Stimulated activated CD4-positive, alpha-beta T cell treated with anti-CD3 and anti-CD28 coated beads, Interleukin-12 subunit alpha, Interleukin-12 subunit beta, amount 100 ng/mL, for 4 hours (primary cell): Measurements from ENCODE around the gene SEMA3A.

Experiments
- DNase-seq: peaks from one replicate; pipeline ENCODE4 v3.0.0-alpha.2; 2020

Gene SEMA3A

GRCh38 chr7:83996879-83997278, 197.7 kb downstream of the SEMA3A start:
- DNase-seq, result no peak

DNA sequence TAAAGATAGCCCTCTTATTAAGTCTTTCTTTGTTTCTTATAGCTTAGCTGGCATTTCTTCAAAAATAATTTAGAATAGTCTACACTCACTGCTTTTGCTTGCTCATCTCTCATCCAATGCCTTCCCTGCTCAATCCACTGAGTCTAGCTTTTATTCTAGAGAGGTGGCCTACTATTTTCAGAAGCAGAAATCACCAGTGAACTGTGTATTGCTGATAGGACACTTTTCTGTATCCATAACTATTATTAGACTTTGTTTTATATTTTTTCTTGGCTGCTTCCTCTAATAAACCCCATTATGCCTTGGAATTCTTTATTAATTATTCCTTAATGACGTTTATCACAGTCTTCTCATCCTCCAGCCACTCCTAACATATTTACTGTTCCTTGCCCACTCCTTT, 206.8 kb downstream of the SEMA3A start:
- no peak for DNase-seq

DNA sequence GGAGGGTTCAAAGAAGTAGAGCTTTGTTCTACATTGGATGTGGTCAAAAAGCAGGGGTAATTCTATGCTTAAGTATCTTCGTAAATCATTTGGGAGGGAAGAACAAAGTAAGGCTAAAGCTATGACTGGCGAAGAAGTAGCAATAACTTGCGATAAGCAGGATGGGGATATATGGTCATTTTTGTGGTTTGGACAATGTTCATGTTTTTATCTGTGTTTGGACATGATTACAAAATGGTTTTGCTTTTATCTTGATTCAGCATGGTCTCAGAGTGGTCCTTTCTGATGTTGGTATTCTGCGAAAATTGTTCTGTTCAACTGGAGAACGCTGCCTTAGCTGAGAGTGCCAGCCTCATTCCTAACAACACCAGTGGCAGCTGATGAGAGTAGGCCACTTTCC, 208.8 kb downstream of the SEMA3A start:
- DNase-seq, result no peak

- DNase-seq, result no peak
Measured at GRCh38 chr7:83984591-83984990, 210.0 kb downstream of the SEMA3A start.

DNA sequence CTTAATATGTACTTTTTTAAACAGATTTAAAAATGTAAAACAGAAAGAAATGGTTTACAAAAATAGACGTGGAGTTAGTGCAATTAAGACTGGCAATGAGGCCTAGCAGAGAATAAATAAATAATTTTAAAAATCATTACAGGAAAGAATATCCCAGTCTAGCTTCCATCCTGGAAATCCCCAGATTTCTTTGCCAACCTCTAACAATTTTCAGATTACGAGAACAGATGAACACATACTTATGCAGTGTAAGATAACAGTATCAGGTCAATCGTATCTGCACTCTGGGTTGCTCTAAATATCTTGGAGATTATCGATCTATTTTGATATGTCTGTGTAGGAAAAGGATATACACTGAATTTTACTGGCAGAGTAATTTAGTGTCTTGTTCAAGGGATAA, 210.5 kb downstream of the SEMA3A start:
- no peak for DNase-seq

DNA sequence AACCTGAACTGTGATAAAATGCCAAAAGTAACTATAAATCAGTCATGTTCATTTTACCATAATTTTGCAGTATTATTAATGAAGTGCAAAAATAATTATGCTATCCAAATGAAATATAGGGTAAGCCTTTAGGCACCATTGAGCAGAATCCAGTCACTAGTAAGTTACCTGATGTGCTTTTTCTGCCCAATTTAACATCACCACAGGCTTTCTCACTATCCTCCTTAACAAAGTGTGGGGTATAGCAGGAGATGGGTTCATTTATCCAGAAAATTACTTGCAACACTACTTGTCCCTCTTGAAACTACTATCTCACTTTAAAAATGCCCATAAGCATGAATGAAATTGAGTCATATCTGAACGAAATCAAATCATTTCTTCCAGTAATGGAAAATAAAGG, 211.0 kb downstream of the SEMA3A start:
- no peak for DNase-seq

GRCh38 chr7:83976302-83976701, 218.3 kb downstream of the SEMA3A start:
- DNase-seq, result no peak

DNA sequence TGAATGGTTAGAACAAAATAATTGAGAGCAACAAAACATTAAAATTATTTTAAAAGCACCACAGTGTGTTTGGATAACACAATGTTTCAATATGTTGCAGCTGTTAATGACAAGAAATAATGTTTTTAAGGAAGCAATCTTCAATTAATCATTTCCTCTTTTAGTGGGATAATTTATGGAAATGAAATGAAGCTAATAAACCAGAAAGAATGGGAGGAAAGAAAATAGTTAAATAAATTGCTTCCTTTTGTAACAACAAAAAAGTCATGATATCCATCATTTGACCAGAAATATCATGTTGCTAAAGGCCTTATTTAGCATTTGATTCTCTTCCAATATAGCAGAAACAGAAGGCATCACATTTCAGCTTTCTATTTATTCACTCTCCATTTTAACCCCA, 224.5 kb downstream of the SEMA3A start:
- DNase-seq, result no peak

- DNase-seq, result no peak
Measured at GRCh38 chr7:83964318-83964717, 230.3 kb downstream of the SEMA3A start.

DNA sequence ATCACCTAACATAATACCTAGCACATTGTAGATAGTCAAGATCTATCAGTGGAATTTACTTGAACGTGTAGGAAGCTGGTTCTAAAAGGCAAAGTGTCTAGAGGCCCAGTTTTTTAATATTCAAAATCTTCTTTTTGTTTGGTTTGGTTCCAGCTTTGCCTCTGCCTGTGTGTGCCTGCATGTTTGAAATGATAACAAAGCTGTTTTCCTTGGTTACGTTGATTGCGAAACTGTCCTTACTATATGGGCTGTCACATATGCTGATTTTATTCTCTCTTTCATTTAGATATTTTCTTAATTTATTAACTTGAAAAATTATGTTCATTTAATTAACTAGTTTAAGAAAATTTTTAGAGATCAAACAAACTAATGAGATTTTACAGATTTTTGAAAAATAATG, 237.3 kb downstream of the SEMA3A start:
- DNase-seq, result no peak

DNA sequence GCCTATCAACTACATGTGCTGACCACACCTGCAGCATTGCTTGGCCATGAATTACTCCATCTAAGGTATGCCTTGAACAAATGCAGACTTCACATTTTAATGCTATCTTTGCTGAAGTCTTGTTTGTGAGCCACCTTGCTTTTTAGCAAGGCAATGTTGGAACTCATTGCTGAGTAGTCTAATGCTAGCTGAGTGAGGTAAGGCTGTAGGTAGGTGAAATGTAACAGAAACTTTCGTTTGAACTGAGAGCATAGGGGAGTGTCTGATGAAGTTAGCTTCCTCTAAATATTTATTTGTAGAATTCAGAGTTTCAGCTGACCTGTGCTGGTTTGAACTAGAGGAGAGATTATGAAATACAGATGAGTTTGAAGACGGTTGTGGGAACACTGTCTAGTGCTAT, 238.5 kb downstream of the SEMA3A start:
- no peak for DNase-seq

- DNase-seq, result no peak
Measured at GRCh38 chr7:83952236-83952635, 242.4 kb downstream of the SEMA3A start.

- DNase-seq, result no peak
Measured at GRCh38 chr7:83947260-83947659, 247.3 kb downstream of the SEMA3A start.

DNA sequence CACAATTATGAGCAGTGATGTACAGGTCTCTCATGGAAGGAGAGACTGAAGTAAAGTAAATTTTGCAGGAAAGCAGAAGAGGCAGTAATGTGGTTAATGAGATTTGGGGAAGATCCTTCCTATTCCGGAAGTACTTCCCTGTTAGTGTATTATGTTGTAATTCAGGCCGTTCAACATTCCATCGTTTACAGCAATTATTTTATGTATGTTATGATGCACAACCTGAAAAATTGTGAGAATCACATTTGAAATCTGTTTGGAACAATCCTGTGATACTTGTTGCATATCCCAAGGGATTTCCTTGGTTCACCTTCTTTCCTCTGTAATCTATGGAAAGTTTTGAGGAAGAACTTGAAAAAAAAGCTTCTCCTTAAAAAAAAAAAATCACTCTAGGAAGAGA, 247.8 kb downstream of the SEMA3A start:
- DNase-seq, result no peak

DNA sequence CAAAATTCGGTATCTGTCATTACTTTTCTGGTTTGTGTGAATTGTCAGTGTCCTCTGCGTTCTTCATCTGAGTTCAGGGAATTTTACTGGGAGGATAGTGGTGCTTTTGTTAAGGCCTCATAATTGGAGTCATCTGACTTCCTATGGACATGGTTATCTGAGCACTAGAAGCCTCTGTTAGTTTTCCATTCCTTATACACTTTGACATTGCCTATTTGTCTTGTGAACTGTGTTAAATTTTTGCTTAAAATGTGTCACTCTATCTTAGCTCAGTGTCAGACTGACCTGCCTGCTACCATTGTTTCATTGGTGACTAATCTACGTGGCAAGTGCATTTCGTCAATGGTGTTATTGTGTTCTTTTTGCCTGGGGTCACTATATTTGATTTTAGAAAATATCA, 253.3 kb downstream of the SEMA3A start:
- DNase-seq, result no peak

DNA sequence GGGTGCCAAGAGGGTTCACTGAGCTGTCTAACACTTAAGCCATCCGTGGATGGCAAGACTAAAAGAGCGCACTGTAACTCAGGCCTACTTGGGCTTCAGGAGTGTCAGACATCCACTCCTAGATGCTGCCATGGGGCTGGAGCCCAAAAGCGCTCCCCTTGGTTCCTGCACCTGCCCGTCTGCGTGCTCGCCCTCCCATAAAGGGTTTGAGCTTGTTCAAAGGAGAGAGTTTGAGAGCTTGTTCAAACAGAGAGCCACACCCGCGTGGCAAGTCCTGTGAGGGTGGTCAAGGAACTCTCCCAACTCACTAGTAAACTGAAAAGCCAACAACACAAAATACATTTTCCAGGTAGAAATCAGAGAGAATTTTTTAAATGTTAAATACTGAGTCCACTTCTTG, 256.7 kb downstream of the SEMA3A start:
- DNase-seq, result no peak

DNA sequence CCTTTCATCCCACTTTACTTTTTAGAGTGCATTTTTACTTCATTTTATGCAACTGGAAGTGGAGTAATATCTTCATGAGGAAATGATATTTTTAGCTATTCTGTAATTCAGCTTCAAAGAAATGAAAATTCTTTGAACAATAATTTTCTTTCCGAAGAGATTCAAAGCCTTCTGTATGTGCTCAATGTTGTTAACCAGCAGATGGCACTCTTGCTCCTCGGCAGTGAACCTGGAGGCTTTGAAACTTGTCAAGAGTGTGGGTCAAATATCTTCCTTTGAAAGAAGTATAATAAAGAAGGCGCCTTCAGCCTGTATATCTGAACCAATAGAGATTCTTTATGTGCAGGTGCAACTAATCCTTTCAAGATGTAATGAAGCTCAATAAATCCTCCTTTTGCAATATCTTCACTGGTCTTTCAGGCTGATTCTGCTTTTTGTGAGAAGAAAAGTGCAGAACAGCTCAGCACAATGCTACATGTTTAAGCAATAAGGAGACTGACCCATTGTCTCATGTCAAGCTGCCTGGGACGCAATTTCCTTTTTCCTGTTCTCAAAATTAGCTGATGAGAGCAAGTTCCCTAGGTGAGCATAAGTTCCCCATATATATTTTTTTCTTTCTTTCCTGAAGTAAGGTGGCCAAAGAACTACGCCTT, 258.4 kb downstream of the SEMA3A start:
- DNase-seq, result peak; percentile 19

DNA sequence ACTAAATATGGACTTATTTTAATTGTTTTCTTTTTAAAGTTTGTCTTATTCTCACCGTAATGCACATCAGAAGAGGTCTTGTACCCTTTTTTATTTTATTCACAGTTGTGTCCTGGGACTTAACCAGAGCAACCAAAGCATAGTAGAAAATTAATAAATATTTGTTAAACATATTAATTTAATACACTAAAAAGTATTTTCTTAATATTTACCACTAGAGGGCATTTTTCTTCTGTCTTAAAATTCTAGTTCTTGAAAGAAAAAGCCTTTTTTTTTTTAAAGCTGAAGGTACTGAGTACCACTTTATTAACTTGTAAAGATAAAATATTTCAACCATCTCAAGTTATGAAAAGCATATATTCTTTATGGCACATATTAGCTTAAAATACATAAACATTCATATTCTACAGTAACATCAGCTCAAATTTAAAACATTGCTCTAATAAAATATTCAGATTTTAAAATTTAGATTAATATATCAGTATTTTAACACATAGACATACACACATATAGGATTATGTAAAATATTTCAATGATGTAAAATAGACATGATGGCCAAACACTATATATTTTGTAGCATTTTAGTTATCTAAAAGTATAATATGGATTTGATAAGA, 260.4 kb downstream of the SEMA3A start:
- no peak for DNase-seq

DNA sequence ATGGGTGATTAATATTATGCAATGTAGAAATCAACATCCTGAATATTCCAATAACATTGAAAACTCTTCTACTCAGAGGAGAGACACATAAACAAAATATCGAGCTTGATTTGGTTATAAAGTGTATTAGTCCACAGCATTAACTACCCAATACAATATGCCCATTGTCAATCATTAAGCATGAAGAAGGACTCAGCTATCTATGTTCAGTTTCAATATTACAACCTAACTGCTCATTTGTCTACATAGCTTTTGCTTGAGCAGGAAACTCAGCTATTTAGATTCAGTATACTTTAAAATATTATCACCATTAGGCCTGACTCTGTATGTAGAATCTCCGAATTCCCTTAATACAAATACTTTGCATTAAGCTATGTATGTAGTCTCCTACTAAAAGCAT, 262.6 kb downstream of the SEMA3A start:
- no peak for DNase-seq

DNA sequence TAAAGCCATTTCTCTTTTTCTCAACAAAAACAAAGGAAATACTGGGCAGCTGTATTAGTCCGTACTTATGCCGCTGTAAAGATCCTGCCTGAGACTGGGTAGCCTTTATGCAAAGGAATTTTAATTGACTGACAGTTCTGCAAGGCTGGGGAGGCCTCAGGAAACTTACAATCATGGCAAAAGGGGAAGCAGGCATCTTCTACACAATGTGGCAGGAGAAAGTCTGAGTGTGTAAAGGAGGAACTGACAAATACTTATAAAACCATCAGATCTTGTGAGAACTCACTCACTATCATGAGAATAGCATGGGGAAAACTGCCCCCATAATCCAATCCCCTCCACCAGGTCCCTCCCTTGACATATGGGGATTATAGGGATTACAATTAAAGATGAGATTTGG, 264.3 kb downstream of the SEMA3A start:
- no peak for DNase-seq

DNA sequence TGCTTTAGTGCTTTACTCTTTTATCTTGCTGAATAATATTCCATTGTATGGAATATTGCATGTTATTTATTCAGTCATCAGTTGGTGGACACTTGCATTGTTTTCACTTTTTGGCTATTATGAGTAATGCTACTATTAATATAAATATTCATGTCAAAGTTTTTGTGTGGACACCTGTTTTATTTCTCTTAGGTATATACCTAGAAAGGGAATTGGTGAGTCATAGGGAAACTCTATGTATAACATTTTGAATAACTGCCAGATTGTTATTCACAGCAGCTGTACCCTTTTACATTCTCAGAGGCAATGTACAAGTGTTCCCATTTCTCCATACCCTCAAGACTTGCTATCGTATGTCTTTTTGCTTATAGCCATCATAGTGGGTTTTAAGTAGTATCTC, 268.7 kb downstream of the SEMA3A start:
- no peak for DNase-seq

DNA sequence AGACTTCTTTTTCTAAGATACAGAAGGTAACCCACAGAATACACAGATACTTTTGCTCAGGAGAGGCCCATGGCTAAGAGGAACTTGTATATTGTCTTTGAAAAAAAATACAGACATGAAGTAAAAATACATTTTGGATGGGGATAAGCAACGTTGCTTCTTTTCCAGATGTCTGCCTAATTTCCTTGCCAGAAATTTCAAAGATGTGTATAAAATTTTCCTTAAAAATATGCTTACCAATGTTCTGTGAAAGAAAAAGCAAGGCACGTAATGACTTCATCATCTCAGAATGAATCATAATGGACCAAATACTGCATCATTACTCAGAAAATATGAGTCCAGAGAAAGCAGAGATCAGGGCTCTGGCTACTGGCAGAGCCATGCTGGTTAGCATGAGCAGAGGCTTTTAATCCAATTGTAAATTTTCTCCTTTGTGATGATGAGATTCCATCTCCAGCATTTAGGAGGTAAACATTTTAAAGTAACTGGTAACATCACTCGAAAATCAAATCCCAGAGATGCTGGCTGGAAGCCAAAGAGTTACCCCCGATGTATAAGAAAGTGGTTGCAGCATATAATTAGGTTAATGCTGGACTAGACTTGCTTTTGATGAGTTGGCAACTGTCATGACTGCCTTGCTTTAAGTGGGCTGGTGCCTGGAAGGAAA, 272.5 kb downstream of the SEMA3A start:
- no peak for DNase-seq

DNA sequence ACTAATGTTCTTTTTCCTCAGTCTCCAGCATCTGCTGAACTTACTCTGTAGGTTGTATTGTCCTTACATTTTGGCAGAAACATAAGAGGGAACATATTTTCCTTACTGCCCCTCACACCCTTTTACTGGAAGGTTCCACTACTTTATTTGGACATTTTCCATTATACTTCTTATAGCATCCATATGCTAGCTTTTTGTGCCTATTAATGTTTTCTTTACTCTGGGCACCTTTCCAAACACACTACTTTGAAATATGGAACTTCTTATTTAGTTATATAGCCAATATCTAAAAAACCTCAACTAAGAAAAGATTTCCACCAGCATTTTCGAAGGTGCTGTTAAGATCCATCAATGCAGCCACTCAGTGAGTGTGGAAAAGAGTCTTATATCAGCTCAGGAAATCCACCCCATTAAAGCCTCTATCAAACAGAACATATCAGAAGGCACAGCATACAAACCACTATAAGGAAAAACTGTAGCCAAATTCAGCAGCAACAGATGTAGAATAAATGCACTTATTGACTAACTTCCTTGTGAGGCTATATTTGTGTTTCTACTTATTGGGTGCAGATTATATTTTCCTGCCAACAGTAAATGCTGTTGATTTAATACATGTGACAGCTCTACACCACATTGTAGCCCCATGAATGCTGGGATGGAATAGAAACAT, 273.2 kb downstream of the SEMA3A start:
- DNase-seq, result no peak

DNA sequence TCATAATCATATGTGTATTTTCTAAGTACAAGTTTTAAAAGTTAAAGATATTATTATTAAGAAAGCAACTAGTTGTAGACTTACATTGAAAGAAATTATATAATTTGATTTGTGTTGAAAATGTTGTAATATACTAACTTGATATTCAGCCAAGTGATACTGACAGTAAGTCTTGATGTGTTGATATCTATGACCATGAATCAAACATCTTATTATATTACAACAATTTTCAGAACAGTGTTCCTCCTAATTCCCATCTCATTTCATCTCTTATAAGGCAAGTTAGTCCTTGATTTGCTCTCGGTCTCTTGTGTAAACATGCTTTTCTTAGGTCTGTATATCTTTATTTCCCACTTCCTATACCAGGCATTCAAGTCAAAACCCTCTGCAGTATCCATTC, 276.4 kb downstream of the SEMA3A start:
- DNase-seq, result no peak
